K562 (cell line): ENCODE results near the gene EXOSC9. TPM values are rescaled to one million over a fixed set of nuclear protein-coding genes. Genes with fewer than 3 reads are reported as not detected.

ENCODE experiments used
- ATAC-seq: fragments of 200-7000 bp; cut with Tn5 transposase; 3 replicates; pipeline ENCODE4 v1.9.1; 2020; ENCODE audit warnings: moderate library complexity
- BruUV-seq: library from RNA; stranded (reverse); fragments of 400-500 nt; replicated peaks from 2 replicates; lab custom pipeline; 2021; lab: Mats Ljungman, UMichigan
- CTCF ChIA-PET: fragments of 300-600 bp; formaldehyde crosslinking; extraction: SDS; loops from one replicate; lab custom pipeline; 2021; ENCODE audit warnings: low intra/inter-chr PET ratio; lab: Yijun Ruan, JAX
- POLR2A ChIA-PET: fragments of 300-600, 350-650 bp; sonication (Branson Sonifier 250); formaldehyde crosslinking; extraction: SDS; loops from one replicate; lab custom pipeline; 2021; ENCODE audit warnings: antibody characterized with exemption, inconsistent platforms; lab: Yijun Ruan, JAX
- DNase-seq, 4 experiments: peaks; one replicate each; pipeline versions ENCODE4 v3.0.0 to v3.0.0-alpha.2; 2011 to 2018; ENCODE audit warnings: low spot score in 3 of 4, mixed read lengths in 3 of 4; ENCODE audit errors: extremely low read depth in 1 of 4
- FAIRE-seq: peaks from 2 replicates; lab custom pipeline; 2011; peaks lifted over from hg19 to GRCh38; lab: Jason Lieb, UNC
- H2AFZ ChIP-seq: 2 replicates; pipeline ENCODE4 v1.6.0; 2011; ENCODE audit warnings: low read depth, low read length, control low read depth, inconsistent platforms
- H3K27ac ChIP-seq: fragments of 200-600 bp; 3 replicates; pipeline ENCODE4 v1.8.0; 2011; ENCODE audit warnings: low read depth, mild to moderate bottlenecking, control low read depth, inconsistent platforms, low read length, moderate library complexity, mixed read lengths; ENCODE audit errors: extremely low read depth
- H3K27me3 ChIP-seq, 2 experiments: fragments of 300-600 bp in 1 of 2; 2 replicates in 1 of 2; 3 replicates in 1 of 2; pipeline versions ENCODE4 v1.6.0 to v1.8.0; 2011; ENCODE audit warnings: inconsistent platforms in 2 of 2, low read length in 2 of 2, mild to moderate bottlenecking in 1 of 2, mixed read lengths in 1 of 2, moderate library complexity in 1 of 2; ENCODE audit not compliant: control insufficient read depth in 2 of 2, insufficient read depth in 2 of 2
- H3K36me3 ChIP-seq: fragments of 300-600 bp; 3 replicates; pipeline ENCODE4 v1.8.0; 2011; ENCODE audit warnings: mild to moderate bottlenecking, low read length, inconsistent platforms; ENCODE audit not compliant: control insufficient read depth, insufficient read depth
- H3K4me1 ChIP-seq, 2 experiments: fragments of 200-600 bp in 1 of 2; replicated peaks in 1 of 2; 2 replicates in 1 of 2; 3 replicates in 1 of 2; pipeline versions ENCODE4 v1.5.1 to v1.8.0; 2011; ENCODE audit warnings: inconsistent platforms in 2 of 2, low read length in 2 of 2, mild to moderate bottlenecking in 1 of 2, mixed read lengths in 1 of 2, moderate library complexity in 1 of 2; ENCODE audit not compliant: control insufficient read depth in 2 of 2, insufficient read depth in 2 of 2
- H3K4me2 ChIP-seq: 2 replicates; pipeline ENCODE4 v1.6.1; 2011; ENCODE audit warnings: low read length, control low read depth, inconsistent platforms, mixed read lengths; ENCODE audit not compliant: insufficient read depth
- H3K4me3 ChIP-seq: fragments of 200-600 bp; sonication (generic), shearing (Covaris generic); 2 replicates; pipeline ENCODE4 v1.5.1; 2016; ENCODE audit warnings: control low read depth, inconsistent platforms
- H3K79me2 ChIP-seq: fragments of 200-600 bp; 3 replicates; pipeline ENCODE4 v1.8.0; 2011; ENCODE audit warnings: low read length, inconsistent platforms; ENCODE audit not compliant: control insufficient read depth, insufficient read depth
- H3K9ac ChIP-seq, 2 experiments: 2 replicates each; pipeline versions ENCODE4 v1.6.0 to v1.6.1; 2011; ENCODE audit warnings: low read depth in 2 of 2, low read length in 2 of 2, control low read depth in 1 of 2, inconsistent platforms in 1 of 2, mild to moderate bottlenecking in 1 of 2, mixed read lengths in 1 of 2; ENCODE audit not compliant: insufficient read depth in 1 of 2
- H3K9me1 ChIP-seq: one replicate; pipeline ENCODE4 v1.6.0; 2011; ENCODE audit warnings: inconsistent platforms, mild to moderate bottlenecking, low read length, moderate library complexity; ENCODE audit not compliant: control insufficient read depth, insufficient read depth
- H3K9me3 ChIP-seq: replicated peaks from 2 replicates; pipeline ENCODE4 v1.5.1; 2011; ENCODE audit warnings: low read depth, low read length, inconsistent platforms; ENCODE audit not compliant: control insufficient read depth, insufficient read depth
- H4K20me1 ChIP-seq: replicated peaks from 2 replicates; pipeline ENCODE4 v1.6.1; 2011; ENCODE audit warnings: low read length, inconsistent platforms, mixed read lengths; ENCODE audit not compliant: control insufficient read depth, insufficient read depth
- CEBPZ ChIP-seq: fragments of 150-350 bp; IDR thresholded peaks from 2 replicates; pipeline ENCODE4 v1.6.1; 2014; ENCODE audit warnings: low read depth, mild to moderate bottlenecking, low read length, borderline replicate concordance
- ELF2 ChIP-seq: fragments of 250-450 bp; sonication (Bioruptor Pico); IDR thresholded peaks from 2 replicates; pipeline ENCODE4 v1.5.0; 2021; ENCODE audit warnings: mild to moderate bottlenecking
- JUNB ChIP-seq: fragments of 450-650 bp; formaldehyde crosslinking; conservative IDR thresholded peaks from 2 replicates; pipeline ENCODE4 v1.4.0; 2020; ENCODE audit warnings: mild to moderate bottlenecking
- KLF6 ChIP-seq: fragments of 250-450 bp; sonication (Bioruptor Pico); IDR thresholded peaks from 2 replicates; pipeline ENCODE4 v1.4.0; 2020; ENCODE audit warnings: mild to moderate bottlenecking, moderate library complexity, borderline replicate concordance
- MGA ChIP-seq: fragments of 450-650 bp; IDR thresholded peaks from 2 replicates; pipeline ENCODE4 v1.6.1; 2016; ENCODE audit warnings: mild to moderate bottlenecking, moderate library complexity
- POLR2AphosphoS2 ChIP-seq: IDR thresholded peaks from 2 replicates; pipeline ENCODE4 v1.6.1; 2012; ENCODE audit warnings: low read length, improper control_type of control experiment
- RNF2 ChIP-seq: sonication (generic); IDR thresholded peaks from 2 replicates; pipeline ENCODE4 v1.6.1; 2016
- SMAD3 ChIP-seq: fragments of 450-650 bp; formaldehyde crosslinking; conservative IDR thresholded peaks from 2 replicates; pipeline ENCODE4 v1.4.0; 2020; ENCODE audit warnings: mild to moderate bottlenecking
- ZC3H8 ChIP-seq: fragments of 450-650 bp; IDR thresholded peaks from 2 replicates; pipeline ENCODE4 v1.6.1; 2017
- ZSCAN29 ChIP-seq: fragments of 450-650 bp; IDR thresholded peaks from 2 replicates; pipeline ENCODE4 v1.6.1; 2017
- WGBS: fragments of 100-300 bp; shearing (Covaris generic); methylation state at CpG from one replicate; pipeline ENCODE4 v1.1.6; 2016; ENCODE audit warnings: low coverage, mixed read lengths; ENCODE audit not compliant: insufficient coverage; ENCODE audit errors: missing lambda C conversion rate; 5-methylcytosine and 5-hydroxymethylcytosine counted together
- in situ Hi-C: fragments of 300-500 bp; cut with MboI; formaldehyde crosslinking; loops from 4 replicates; pipeline ENCODE4 v1.15.0; 2018; ENCODE audit warnings: inconsistent platforms, mixed read lengths
- intact Hi-C: fragments of 100-400 bp; cut with micrococcal nuclease; formaldehyde crosslinking; loops from 2 replicates; pipeline ENCODE4 v1.14.2; 2022
- polyA plus RNA-seq, 8 experiments: library from polyadenylated mRNA; depleted of rRNA in 4 of 8; stranded (reverse) in 5 of 8; unstranded in 3 of 8; fragments of >200 nt; fragmentation: Nextera tagmentation in 2 of 8; fragmentation: Illumina TruSeq in 1 of 8; extraction: Ambion mirVana in 2 of 8; extraction: Trizol in 1 of 8; gene quantifications; 2 replicates each; pipeline versions ENCODE4 v1.2.1 to v1.2.3, GENCODE V29; 2011 to 2014; ENCODE audit warnings: inconsistent platforms in 1 of 8, missing spikeins in 1 of 8
- total RNA-seq, 7 experiments: library from RNA; depleted of rRNA in 6 of 7; stranded (reverse); fragments of >200 nt in 6 of 7; fragmentation: Illumina TruSeq in 2 of 7; extraction: Trizol in 2 of 7; gene quantifications; 2 replicates each; pipeline versions ENCODE4 v1.2.1 to v1.2.3, GENCODE V29; 2011 to 2021; ENCODE audit warnings: low replicate concordance in 1 of 7

Gene EXOSC9
- total and polyA plus RNA-seq, 9 of the 15 experiments (the other 6 are each of a cell fraction or from before 2014, with no cell fraction given) = 64.7 to 166 (median 115) TPM

- H3K4me1 ChIP-seq = peaks cover 0 to 8% of the 10 kb centered on the region in 2 experiments; a peak in 2 of 5 replicates
- ChIA-PET CTCF (no interaction called here), POLR2A (interaction anchor here (2.0 kb wide), 1 partner anchor 14 kb away, joined by 7 read pairs; no protein-coding TSS in a partner anchor)
- no peak overlapping the region for H3K4me2 ChIP-seq
- intact Hi-C loops = no loop called here
- WGBS = 86% methylated on average over 3 of the region's 3 CpGs
- H3K36me3 ChIP-seq = peaks cover 98% of the 10 kb centered on the region
- H3K27ac ChIP-seq = no peak overlapping the region
- BruUV-seq = no TSS peak
- H2AFZ ChIP-seq = no peak overlapping the region
- peaks cover 46% of the 10 kb centered on the region for H3K79me2 ChIP-seq
- no peak overlapping the region for H3K4me3 ChIP-seq
- ATAC-seq (no peak), FAIRE-seq (no peak), DNase-seq (no peak)
- no peak overlapping the region for H3K9ac ChIP-seq
- no peaks in the 10 kb centered on the region for H3K9me3 ChIP-seq
- H3K9me1 ChIP-seq = no peaks in the 10 kb centered on the region
- no peaks in the 10 kb centered on the region; the same call in 1 of the 2 replicates for H4K20me1 ChIP-seq
- no peaks in the 10 kb centered on the region for H3K27me3 ChIP-seq
- in situ Hi-C loops = no loop called here
- TF ChIP-seq SMAD3 (CRISPR knock-in tag) (no peak), CEBPZ (no peak), KLF6 (CRISPR knock-in tag) (no peak), ELF2 (CRISPR knock-in tag) (no peak), MGA (no peak), RNF2 (no peak), ZSCAN29 (no peak), ZC3H8 (no peak), JUNB (CRISPR knock-in tag) (no peak), POLR2AphosphoS2 (no peak; the same call in 1 of the 2 replicates)
Measured at GRCh38 chr4:121817006-121817405, 15.9 kb downstream of the EXOSC9 start.
